Measurements from ENCODE around the gene NUBP2.

DNA sequence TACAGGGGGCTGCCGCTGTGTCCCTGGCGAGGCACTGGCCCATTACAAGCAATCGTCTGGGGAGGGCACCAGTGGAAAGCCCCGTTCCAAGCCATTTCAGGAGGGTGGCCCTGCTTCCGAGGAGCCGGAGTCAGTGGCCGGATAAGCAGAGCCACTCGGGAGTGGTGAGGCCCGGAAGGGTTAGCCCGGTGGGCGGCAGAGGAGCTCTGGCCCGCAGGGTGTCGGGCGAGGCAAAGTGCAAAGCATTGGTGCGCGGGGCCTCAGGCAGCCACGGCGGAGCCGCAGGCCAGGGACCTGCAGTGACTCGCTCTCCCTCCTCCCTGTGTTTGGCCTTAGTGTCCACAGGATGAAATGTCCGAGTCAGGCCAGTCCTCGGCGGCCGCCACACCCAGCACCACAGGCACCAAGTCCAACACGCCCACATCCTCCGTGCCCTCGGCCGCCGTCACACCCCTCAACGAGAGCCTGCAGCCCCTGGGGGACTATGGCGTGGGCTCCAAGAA is 36.0 kb upstream of the NUBP2 start:
- no peak for TF ChIP-seq EZH2phosphoT487 (IDR thresholded peaks at IDR 0.05; ENCODE audit: borderline replicate concordance)
- TF ChIP-seq, protein P1, sequence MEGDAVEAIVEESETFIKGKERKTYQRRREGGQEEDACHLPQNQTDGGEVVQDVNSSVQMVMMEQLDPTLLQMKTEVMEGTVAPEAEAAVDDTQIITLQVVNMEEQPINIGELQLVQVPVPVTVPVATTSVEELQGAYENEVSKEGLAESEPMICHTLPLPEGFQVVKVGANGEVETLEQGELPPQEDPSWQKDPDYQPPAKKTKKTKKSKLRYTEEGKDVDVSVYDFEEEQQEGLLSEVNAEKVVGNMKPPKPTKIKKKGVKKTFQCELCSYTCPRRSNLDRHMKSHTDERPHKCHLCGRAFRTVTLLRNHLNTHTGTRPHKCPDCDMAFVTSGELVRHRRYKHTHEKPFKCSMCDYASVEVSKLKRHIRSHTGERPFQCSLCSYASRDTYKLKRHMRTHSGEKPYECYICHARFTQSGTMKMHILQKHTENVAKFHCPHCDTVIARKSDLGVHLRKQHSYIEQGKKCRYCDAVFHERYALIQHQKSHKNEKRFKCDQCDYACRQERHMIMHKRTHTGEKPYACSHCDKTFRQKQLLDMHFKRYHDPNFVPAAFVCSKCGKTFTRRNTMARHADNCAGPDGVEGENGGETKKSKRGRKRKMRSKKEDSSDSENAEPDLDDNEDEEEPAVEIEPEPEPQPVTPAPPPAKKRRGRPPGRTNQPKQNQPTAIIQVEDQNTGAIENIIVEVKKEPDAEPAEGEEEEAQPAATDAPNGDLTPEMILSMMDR (conservative IDR thresholded peaks at IDR 0.05; ENCODE audit: low read length) = no peak
